Measurements from ENCODE around the gene ZNF444. TPM values are rescaled to one million over a fixed set of nuclear protein-coding genes. Genes with fewer than 3 reads are reported as not detected.

Gene ZNF444
- total RNA-seq, 1 donor from 2014 or later: 19.2 TPM

GRCh38 chr19:56113074-56113632, 27.9 kb upstream of the ZNF444 start:
- Histone ChIP-seq H3K4me1 (peaks cover 98% of the 10 kb centered on the region), H3K27ac (replicated peaks) (peak overlapping the region; percentile 85), H3K4me3 (no peak overlapping the region), H3K36me3 (no peaks in the 10 kb centered on the region), H3K9me3 (replicated peaks) (no peaks in the 10 kb centered on the region), H3K27me3 (ENCODE audit: low read depth) (no peaks in the 10 kb centered on the region)
- DNase-seq: no peak
- TF ChIP-seq CTCF (IDR thresholded peaks at IDR 0.05; ENCODE audit: borderline replicate concordance): no peak
- intact Hi-C loops (cut with micrococcal nuclease): no loop called here

- Histone ChIP-seq H3K27ac (replicated peaks) (peak overlapping the region; percentile 44), H3K4me3 (peak overlapping the region; percentile 21), H3K36me3 (no peaks in the 10 kb centered on the region), H3K4me1 (peaks cover 98% of the 10 kb centered on the region), H3K9me3 (replicated peaks) (no peaks in the 10 kb centered on the region), H3K27me3 (ENCODE audit: low read depth) (no peaks in the 10 kb centered on the region)
- TF ChIP-seq CTCF (IDR thresholded peaks at IDR 0.05; ENCODE audit: borderline replicate concordance): no peak
- DNase-seq: no peak
- intact Hi-C loops (cut with micrococcal nuclease): no loop called here
Measured at GRCh38 chr19:56114051-56114777, 26.9 kb upstream of the ZNF444 start.

- H3K27ac ChIP-seq (replicated peaks): peak overlapping the region; percentile 23
- H3K9me3 ChIP-seq (replicated peaks): no peaks in the 10 kb centered on the region
- no peaks in the 10 kb centered on the region for H3K27me3 ChIP-seq (ENCODE audit: low read depth)
- no peaks in the 10 kb centered on the region for H3K36me3 ChIP-seq
- peaks cover 98% of the 10 kb centered on the region for H3K4me1 ChIP-seq
- TF ChIP-seq CTCF (IDR thresholded peaks at IDR 0.05; ENCODE audit: borderline replicate concordance): no peak
- intact Hi-C loops (cut with micrococcal nuclease): no loop called here
- DNase-seq: no peak
- H3K4me3 ChIP-seq: peak overlapping the region; percentile 21
Measured at GRCh38 chr19:56114778-56115110, 26.3 kb upstream of the ZNF444 start.

- H3K36me3 ChIP-seq: no peaks in the 10 kb centered on the region
- H3K4me3 ChIP-seq: no peak overlapping the region
- no peak overlapping the region for H3K27ac ChIP-seq (replicated peaks)
- H3K9me3 ChIP-seq (replicated peaks): no peaks in the 10 kb centered on the region
- DNase-seq: no peak
- intact Hi-C loops (cut with micrococcal nuclease): no loop called here
- no peaks in the 10 kb centered on the region for H3K27me3 ChIP-seq (ENCODE audit: low read depth)
- TF ChIP-seq CTCF (IDR thresholded peaks at IDR 0.05; ENCODE audit: borderline replicate concordance): no peak
- peaks cover 98% of the 10 kb centered on the region for H3K4me1 ChIP-seq
Measured at GRCh38 chr19:56115490-56115889, 25.6 kb upstream of the ZNF444 start.

GRCh38 chr19:56116606-56117005, 24.5 kb upstream of the ZNF444 start:
- H3K4me1 ChIP-seq: peaks cover 88% of the 10 kb centered on the region
- H3K36me3 ChIP-seq: no peaks in the 10 kb centered on the region
- H3K27ac ChIP-seq (replicated peaks): no peak overlapping the region
- H3K9me3 ChIP-seq (replicated peaks): no peaks in the 10 kb centered on the region
- TF ChIP-seq CTCF (IDR thresholded peaks at IDR 0.05; ENCODE audit: borderline replicate concordance): no peak
- no peak for DNase-seq
- no peaks in the 10 kb centered on the region for H3K27me3 ChIP-seq (ENCODE audit: low read depth)
- intact Hi-C loops (cut with micrococcal nuclease): no loop called here
- H3K4me3 ChIP-seq: no peak overlapping the region
